ENCODE measurements around the gene CPZ. TPM values are rescaled to one million over a fixed set of nuclear protein-coding genes. Genes with fewer than 3 reads are reported as not detected.

CPZ gene
- total RNA-seq, 4 donors from 2014 or later = 0.32 to 4.2 (median 2.1) TPM

DNA sequence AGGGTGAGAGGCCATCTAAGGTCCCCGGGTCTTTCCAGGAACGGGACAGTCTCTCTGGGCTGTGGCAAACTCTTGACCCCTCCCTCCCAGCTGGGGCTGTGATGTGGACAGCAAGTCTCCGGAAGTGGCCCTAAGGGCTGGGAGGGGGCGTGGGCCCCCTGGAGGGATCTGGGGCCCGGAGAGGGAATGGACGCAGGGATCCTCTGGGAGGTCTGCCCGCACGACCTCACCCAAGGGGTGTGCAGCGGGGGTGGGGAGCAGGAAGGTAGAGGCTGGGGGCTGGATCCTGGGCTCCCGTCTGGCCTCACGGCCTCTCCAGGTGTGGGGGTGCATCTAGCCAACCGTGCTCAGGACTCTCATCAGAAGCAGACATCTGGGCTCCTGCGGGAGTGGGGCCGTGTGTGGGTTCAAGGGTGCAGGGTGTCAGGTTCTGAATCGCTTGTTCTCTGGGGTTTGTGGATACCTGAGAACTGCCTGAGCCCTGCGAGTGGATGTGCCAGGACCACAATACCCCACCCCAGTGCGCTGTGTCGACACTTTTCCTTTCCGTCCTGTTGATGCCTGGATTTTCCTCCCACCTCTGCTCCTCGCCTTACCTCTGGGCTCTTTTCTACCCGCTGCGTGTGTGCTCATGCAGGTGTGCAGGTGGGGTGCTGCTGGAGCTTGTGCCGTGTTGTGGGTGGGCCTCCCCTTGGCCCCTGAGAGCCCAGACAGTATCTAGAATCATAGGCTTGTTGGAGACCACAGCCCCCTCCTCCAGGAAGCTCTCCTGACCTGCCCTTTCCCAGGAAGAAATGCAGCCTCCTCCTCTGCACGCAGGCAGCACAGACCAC lies 915 bp downstream of the CPZ start:
- TF ChIP-seq POLR2AphosphoS5 (IDR thresholded peaks at IDR 0.05) (no peak), EP300 (IDR thresholded peaks at IDR 0.05) (no peak), POLR2A (IDR thresholded peaks at IDR 0.05) (no peak)
- TF ChIP-seq, protein P1, sequence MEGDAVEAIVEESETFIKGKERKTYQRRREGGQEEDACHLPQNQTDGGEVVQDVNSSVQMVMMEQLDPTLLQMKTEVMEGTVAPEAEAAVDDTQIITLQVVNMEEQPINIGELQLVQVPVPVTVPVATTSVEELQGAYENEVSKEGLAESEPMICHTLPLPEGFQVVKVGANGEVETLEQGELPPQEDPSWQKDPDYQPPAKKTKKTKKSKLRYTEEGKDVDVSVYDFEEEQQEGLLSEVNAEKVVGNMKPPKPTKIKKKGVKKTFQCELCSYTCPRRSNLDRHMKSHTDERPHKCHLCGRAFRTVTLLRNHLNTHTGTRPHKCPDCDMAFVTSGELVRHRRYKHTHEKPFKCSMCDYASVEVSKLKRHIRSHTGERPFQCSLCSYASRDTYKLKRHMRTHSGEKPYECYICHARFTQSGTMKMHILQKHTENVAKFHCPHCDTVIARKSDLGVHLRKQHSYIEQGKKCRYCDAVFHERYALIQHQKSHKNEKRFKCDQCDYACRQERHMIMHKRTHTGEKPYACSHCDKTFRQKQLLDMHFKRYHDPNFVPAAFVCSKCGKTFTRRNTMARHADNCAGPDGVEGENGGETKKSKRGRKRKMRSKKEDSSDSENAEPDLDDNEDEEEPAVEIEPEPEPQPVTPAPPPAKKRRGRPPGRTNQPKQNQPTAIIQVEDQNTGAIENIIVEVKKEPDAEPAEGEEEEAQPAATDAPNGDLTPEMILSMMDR (IDR thresholded peaks at IDR 0.05) = no peak
- H3K27ac ChIP-seq = no peak overlapping the region
- H3K27me3 ChIP-seq = peaks cover 55% of the 10 kb centered on the region
- no peaks in the 10 kb centered on the region for H3K9me3 ChIP-seq
- H3K36me3 ChIP-seq = no peaks in the 10 kb centered on the region
- DNase-seq (ENCODE audit: low spot score in 2 of 2) = no peak
- WGBS = 26% methylated on average over 13 of the region's 24 CpGs
- H3K4me3 ChIP-seq = peak overlapping the region; percentile 34
- peaks cover 26% of the 10 kb centered on the region for H3K4me1 ChIP-seq

DNA sequence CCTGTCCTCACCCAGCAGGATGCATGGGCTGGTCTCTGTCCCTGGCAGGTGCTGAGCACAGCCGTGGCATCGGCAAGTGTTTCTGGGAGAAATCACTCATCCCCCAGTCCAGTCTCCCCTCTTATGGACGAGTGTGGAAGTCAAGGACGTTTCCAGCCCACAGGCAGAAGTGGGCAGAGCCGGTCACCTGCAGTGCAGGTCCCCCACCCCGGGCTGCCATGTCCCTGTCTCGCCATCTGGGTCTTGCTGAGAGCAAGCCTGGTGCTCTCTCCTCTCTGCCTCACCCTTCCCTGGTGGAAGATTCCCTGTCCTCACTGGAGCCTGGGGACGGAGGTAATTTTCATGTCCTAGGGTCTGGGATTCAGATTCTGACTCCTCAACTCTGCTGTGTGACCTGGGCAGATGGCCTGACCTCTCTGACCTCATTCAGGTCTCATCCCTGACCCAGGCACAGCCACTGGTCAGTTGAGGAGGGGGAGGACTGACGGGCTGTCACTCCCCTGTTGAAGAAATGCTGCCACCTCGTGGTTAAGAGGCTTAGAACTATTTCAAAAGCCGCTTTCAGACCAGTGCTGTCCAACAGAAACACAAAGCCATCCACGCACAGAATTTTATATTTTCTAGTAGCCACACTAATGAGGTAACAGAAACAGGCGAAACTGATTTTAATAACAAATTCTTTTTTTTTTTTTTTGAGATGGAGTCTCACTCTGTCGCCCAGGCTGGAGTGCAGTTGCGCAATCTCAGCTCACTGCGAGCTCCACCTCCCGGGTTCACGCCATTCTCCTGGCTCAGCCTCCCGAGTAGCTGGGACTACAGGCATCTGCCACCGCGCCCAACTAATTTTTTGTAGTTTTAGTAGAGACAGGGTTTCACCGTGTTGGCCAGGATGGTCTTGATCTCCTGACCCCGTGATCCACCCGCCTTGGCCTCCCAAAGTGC lies 1.8 kb downstream of the CPZ start:
- peaks cover 26% of the 10 kb centered on the region for H3K4me1 ChIP-seq
- no peak overlapping the region for H3K4me3 ChIP-seq
- WGBS = 55% methylated on average over 21 of the region's 24 CpGs
- TF ChIP-seq POLR2A (IDR thresholded peaks at IDR 0.05) = no peak
- TF ChIP-seq, protein P1 (IDR thresholded peaks at IDR 0.05) = peak in 1 of 2 donors; percentile 42
- no peak overlapping the region for H3K27ac ChIP-seq
- H3K27me3 ChIP-seq = peaks cover 47% of the 10 kb centered on the region
- no peaks in the 10 kb centered on the region for H3K36me3 ChIP-seq
- H3K9me3 ChIP-seq = no peaks in the 10 kb centered on the region
- DNase-seq (ENCODE audit: low spot score in 2 of 2) = no peak

GRCh38 chr4:8595237-8596087 lies 2.9 kb downstream of the CPZ start:
- H3K4me1 ChIP-seq = peaks cover 26% of the 10 kb centered on the region

GRCh38 chr4:8596891-8597290 lies 4.3 kb downstream of the CPZ start:
- Histone ChIP-seq H3K4me1 (peaks cover 26% of the 10 kb centered on the region), H3K36me3 (no peaks in the 10 kb centered on the region), H3K27ac (no peak overlapping the region), H3K9me3 (no peaks in the 10 kb centered on the region), H3K27me3 (peaks cover 32% of the 10 kb centered on the region), H3K4me3 (no peak overlapping the region)
- WGBS = no CpG with 5 or more reads among the region's 9 CpGs
- no peak for DNase-seq (ENCODE audit: low spot score in 2 of 2)
- TF ChIP-seq POLR2AphosphoS5 (IDR thresholded peaks at IDR 0.05) = no peak
- TF ChIP-seq, protein P1 (IDR thresholded peaks at IDR 0.05) = no peak
- no peak for TF ChIP-seq EP300 (IDR thresholded peaks at IDR 0.05)
- no peak for TF ChIP-seq POLR2A (IDR thresholded peaks at IDR 0.05)

More at GRCh38 chr4:8595237-8596087, 2.9 kb downstream of the CPZ start:
- WGBS = 58% methylated on average over 15 of the region's 16 CpGs
- Histone ChIP-seq H3K27ac (no peak overlapping the region), H3K4me3 (no peak overlapping the region), H3K36me3 (no peaks in the 10 kb centered on the region), H3K27me3 (peaks cover 43% of the 10 kb centered on the region), H3K9me3 (no peaks in the 10 kb centered on the region)
- TF ChIP-seq POLR2A (IDR thresholded peaks at IDR 0.05) (no peak), POLR2AphosphoS5 (IDR thresholded peaks at IDR 0.05) (no peak), EP300 (IDR thresholded peaks at IDR 0.05) (no peak)
- TF ChIP-seq, protein P1 (IDR thresholded peaks at IDR 0.05) = no peak
- DNase-seq (ENCODE audit: low spot score in 2 of 2) = no peak

Measured in suprapubic skin (tissue), 4 donors.